ENCODE results near the gene MFAP4. TPM values are rescaled to one million over a fixed set of nuclear protein-coding genes. Genes with fewer than 3 reads are reported as not detected.

Gene MFAP4
- polyA plus RNA-seq, 1 donor from 2014 or later = not detected

GRCh38 chr17:19383681-19384470, 3.1 kb downstream of the MFAP4 start:
- H3K9ac ChIP-seq (ENCODE audit: low read length) = no peak overlapping the region
- H3F3A ChIP-seq (ENCODE audit: insufficient read depth, low read length, poor library complexity, severe bottlenecking) = no peaks in the 10 kb centered on the region
- peaks cover 9% of the 10 kb centered on the region for H3K79me2 ChIP-seq (replicated peaks; ENCODE audit: insufficient read depth, low read length)
- H3K27me3 ChIP-seq (ENCODE audit: insufficient read depth, low read depth, low read length) = no peaks in the 10 kb centered on the region
- no peak overlapping the region for H3K4me2 ChIP-seq (ENCODE audit: low read length)
- no peaks in the 10 kb centered on the region for H3K9me2 ChIP-seq (ENCODE audit: insufficient read depth, low read length)
- H3K27ac ChIP-seq (ENCODE audit: low read length) = no peak overlapping the region
- H4K20me1 ChIP-seq (ENCODE audit: insufficient read depth) = no peaks in the 10 kb centered on the region
- TF ChIP-seq RAD21 (conservative IDR thresholded peaks at IDR 0.05) = no peak
- TF ChIP-seq POLR2AphosphoS5 (IDR thresholded peaks at IDR 0.05) = no peak
- TF ChIP-seq REST (IDR thresholded peaks at IDR 0.05; ENCODE audit: borderline replicate concordance) = no peak
- no peak for TF ChIP-seq SMC3 (conservative IDR thresholded peaks at IDR 0.05; ENCODE audit: poor library complexity)
- TF ChIP-seq EZH2 (IDR thresholded peaks at IDR 0.05; ENCODE audit: borderline replicate concordance, insufficient read depth, low read length, poor library complexity, severe bottlenecking) = no peak
- no peaks in the 10 kb centered on the region for H3K9me3 ChIP-seq (ENCODE audit: low read length)
- H2AFZ ChIP-seq (ENCODE audit: low read depth, low read length) = no peak overlapping the region
- no peak overlapping the region for H3K4me3 ChIP-seq (ENCODE audit: low read length)
- peaks cover 5% of the 10 kb centered on the region for H3K36me3 ChIP-seq (ENCODE audit: insufficient read depth, low read length)

GRCh38 chr17:19382531-19383444, 4.2 kb downstream of the MFAP4 start:
- no peak for TF ChIP-seq POLR2AphosphoS5 (IDR thresholded peaks at IDR 0.05)
- TF ChIP-seq RAD21 (conservative IDR thresholded peaks at IDR 0.05) = no peak
- TF ChIP-seq CTCF (IDR thresholded peaks at IDR 0.05; ENCODE audit: poor library complexity, severe bottlenecking) = no peak
- H3K27me3 ChIP-seq (ENCODE audit: insufficient read depth, low read depth, low read length) = no peaks in the 10 kb centered on the region
- peaks cover 5% of the 10 kb centered on the region for H3K36me3 ChIP-seq (ENCODE audit: insufficient read depth, low read length)
- no peaks in the 10 kb centered on the region for H3K9me2 ChIP-seq (ENCODE audit: insufficient read depth, low read length)
- H3K4me2 ChIP-seq (ENCODE audit: low read length) = no peak overlapping the region
- no peak overlapping the region for H3K27ac ChIP-seq (ENCODE audit: low read length)
- no peaks in the 10 kb centered on the region for H3F3A ChIP-seq (ENCODE audit: insufficient read depth, low read length, poor library complexity, severe bottlenecking)
- H4K20me1 ChIP-seq (ENCODE audit: insufficient read depth) = no peaks in the 10 kb centered on the region
- no peaks in the 10 kb centered on the region for H3K9me3 ChIP-seq (ENCODE audit: low read length)
- peaks cover 9% of the 10 kb centered on the region for H3K79me2 ChIP-seq (replicated peaks; ENCODE audit: insufficient read depth, low read length)
- H3K4me3 ChIP-seq (ENCODE audit: low read length) = no peak overlapping the region
- H2AFZ ChIP-seq (ENCODE audit: low read depth, low read length) = no peak overlapping the region
- H3K9ac ChIP-seq (ENCODE audit: low read length) = no peak overlapping the region

All from neural cell (in vitro differentiated cells).